NCI-H187 (cell line): ENCODE data around the gene TAS2R40.
"Not testable (repeated sequence)": the region's sequence is repeated elsewhere in the genome, so short reads cannot be mapped to it uniquely, and the experiment has no call there.

Experiments
- DNase-seq, 2 experiments: peaks; one replicate each; lab custom pipeline; 2025; lab: John Stamatoyannopoulos, UW

Gene TAS2R40

GRCh38 chr7:143250822-143251221 is 29.0 kb downstream of the TAS2R40 start:
- DNase-seq = no peak

GRCh38 chr7:143252006-143252405 is 30.2 kb downstream of the TAS2R40 start:
- DNase-seq = no peak

- DNase-seq = no peak
Measured at GRCh38 chr7:143255564-143255963, 33.7 kb downstream of the TAS2R40 start.

- DNase-seq = no peak
Measured at GRCh38 chr7:143256325-143256724, 34.5 kb downstream of the TAS2R40 start.

- no peak for DNase-seq
Measured at GRCh38 chr7:143256932-143257331, 35.1 kb downstream of the TAS2R40 start.

GRCh38 chr7:143257501-143257900 is 35.7 kb downstream of the TAS2R40 start:
- DNase-seq = no peak

- no peak for DNase-seq
Measured at GRCh38 chr7:143258831-143259230, 37.0 kb downstream of the TAS2R40 start.

GRCh38 chr7:143259765-143260164 is 37.9 kb downstream of the TAS2R40 start:
- no peak for DNase-seq

- DNase-seq = no peak
Measured at GRCh38 chr7:143261901-143262300, 40.1 kb downstream of the TAS2R40 start.

GRCh38 chr7:143263266-143264195 is 41.7 kb downstream of the TAS2R40 start, which contains the start of gene GSTK1:
GSTK1 (plus strand) TSS chr7:143263441; CDS start chr7:143263514, 73 bp downstream.
- DNase-seq = no peak

- DNase-seq = not testable (repeated sequence)
Measured at GRCh38 chr7:143264196-143264568, 42.3 kb downstream of the TAS2R40 start.

- DNase-seq = no peak
Measured at GRCh38 chr7:143265017-143265693, 43.3 kb downstream of the TAS2R40 start.

- no peak for DNase-seq
Measured at GRCh38 chr7:143269251-143269650, 47.4 kb downstream of the TAS2R40 start.

GRCh38 chr7:143271240-143271639 is 49.4 kb downstream of the TAS2R40 start:
- no peak for DNase-seq
